Brain microvascular endothelial cell (primary cell): ENCODE results near the gene GPLD1.
"Not testable (repeated sequence)": the region's sequence is repeated elsewhere in the genome, so short reads cannot be mapped to it uniquely, and the experiment has no call there.

Experiments
- DNase-seq: peaks from one replicate; pipeline ENCODE4 v3.0.0-alpha.2; 2020
- H3K27ac ChIP-seq: fragments of 250-450 bp; sonication (Bioruptor Pico); 2 replicates; pipeline ENCODE4 v1.5.1; 2020; ENCODE audit warnings: mild to moderate bottlenecking, moderate library complexity
- H3K27me3 ChIP-seq: fragments of 250-450 bp; sonication (Bioruptor Pico); replicated peaks from 2 replicates; pipeline ENCODE4 v1.5.1; 2020; ENCODE audit warnings: mild to moderate bottlenecking
- H3K36me3 ChIP-seq: fragments of 250-450 bp; sonication (Bioruptor Pico); replicated peaks from 2 replicates; pipeline ENCODE4 v1.5.1; 2020; ENCODE audit warnings: mild to moderate bottlenecking
- H3K4me3 ChIP-seq: 2 replicates; pipeline ENCODE4 v1.5.1; 2011; ENCODE audit warnings: low read depth, mild to moderate bottlenecking, control low read depth, low read length, moderate library complexity
- in situ Hi-C: cut with HindIII; loops from 2 replicates; pipeline ENCODE4 v1.10.0; 2017; ENCODE audit warnings: low sequenced_read_pairs, low pct_ligation_motif_present
- TF ChIP-seq, protein P1 (sequence below): IDR thresholded peaks from 2 replicates; pipeline ENCODE4 v1.5.1; 2011; ENCODE audit warnings: low read depth, mild to moderate bottlenecking, moderate library complexity, low read length, control low read depth, inconsistent platforms; ENCODE audit errors: missing control alignments

Gene GPLD1

DNA sequence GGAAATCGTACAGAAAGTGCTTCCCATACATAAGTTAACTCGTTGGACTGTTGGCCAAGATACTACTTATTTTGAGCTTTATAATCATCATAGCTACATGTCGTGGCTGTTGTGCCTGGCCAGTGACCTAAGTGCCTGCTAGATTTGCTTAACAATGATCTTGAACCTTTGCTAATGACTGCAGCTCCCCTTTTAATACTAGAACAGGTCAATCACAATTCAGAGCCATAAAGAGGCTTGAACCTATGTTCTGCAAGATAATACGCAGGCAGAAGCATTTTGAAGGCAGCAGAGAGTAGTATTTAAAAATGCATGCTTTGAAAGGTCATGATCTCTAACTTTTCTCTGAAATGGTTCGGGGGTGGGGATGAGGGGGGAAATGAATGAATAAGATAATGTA lies 84.1 kb downstream of the GPLD1 start:
- peaks cover 22% of the 10 kb centered on the region for H3K36me3 ChIP-seq
- no peak for DNase-seq
- H3K27me3 ChIP-seq: no peaks in the 10 kb centered on the region
- in situ Hi-C loops: no loop called here
- no peak overlapping the region for H3K27ac ChIP-seq
- TF ChIP-seq, protein P1, sequence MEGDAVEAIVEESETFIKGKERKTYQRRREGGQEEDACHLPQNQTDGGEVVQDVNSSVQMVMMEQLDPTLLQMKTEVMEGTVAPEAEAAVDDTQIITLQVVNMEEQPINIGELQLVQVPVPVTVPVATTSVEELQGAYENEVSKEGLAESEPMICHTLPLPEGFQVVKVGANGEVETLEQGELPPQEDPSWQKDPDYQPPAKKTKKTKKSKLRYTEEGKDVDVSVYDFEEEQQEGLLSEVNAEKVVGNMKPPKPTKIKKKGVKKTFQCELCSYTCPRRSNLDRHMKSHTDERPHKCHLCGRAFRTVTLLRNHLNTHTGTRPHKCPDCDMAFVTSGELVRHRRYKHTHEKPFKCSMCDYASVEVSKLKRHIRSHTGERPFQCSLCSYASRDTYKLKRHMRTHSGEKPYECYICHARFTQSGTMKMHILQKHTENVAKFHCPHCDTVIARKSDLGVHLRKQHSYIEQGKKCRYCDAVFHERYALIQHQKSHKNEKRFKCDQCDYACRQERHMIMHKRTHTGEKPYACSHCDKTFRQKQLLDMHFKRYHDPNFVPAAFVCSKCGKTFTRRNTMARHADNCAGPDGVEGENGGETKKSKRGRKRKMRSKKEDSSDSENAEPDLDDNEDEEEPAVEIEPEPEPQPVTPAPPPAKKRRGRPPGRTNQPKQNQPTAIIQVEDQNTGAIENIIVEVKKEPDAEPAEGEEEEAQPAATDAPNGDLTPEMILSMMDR: no peak
- no peak overlapping the region for H3K4me3 ChIP-seq

DNA sequence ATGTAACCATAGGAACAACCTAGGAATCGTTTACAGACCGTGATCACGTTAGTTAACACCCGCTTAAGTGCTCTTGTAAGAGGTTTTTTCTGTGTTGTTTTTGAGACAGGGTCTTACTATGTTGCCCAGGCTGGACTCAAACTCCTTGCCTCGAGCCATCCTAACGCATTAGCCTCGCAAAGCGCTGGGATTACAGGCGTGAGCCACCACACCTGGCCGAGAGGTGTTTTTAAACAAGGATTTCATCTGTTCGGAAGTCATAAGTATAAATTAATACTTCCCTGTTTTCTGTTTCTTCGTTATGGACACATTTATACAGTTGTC lies 85.9 kb downstream of the GPLD1 start:
- no peak overlapping the region for H3K27ac ChIP-seq
- in situ Hi-C loops: no loop called here
- DNase-seq: no peak
- H3K4me3 ChIP-seq: peak overlapping the region; percentile 98
- H3K27me3 ChIP-seq: no peaks in the 10 kb centered on the region
- TF ChIP-seq, protein P1: no peak
- peaks cover 19% of the 10 kb centered on the region for H3K36me3 ChIP-seq

DNA sequence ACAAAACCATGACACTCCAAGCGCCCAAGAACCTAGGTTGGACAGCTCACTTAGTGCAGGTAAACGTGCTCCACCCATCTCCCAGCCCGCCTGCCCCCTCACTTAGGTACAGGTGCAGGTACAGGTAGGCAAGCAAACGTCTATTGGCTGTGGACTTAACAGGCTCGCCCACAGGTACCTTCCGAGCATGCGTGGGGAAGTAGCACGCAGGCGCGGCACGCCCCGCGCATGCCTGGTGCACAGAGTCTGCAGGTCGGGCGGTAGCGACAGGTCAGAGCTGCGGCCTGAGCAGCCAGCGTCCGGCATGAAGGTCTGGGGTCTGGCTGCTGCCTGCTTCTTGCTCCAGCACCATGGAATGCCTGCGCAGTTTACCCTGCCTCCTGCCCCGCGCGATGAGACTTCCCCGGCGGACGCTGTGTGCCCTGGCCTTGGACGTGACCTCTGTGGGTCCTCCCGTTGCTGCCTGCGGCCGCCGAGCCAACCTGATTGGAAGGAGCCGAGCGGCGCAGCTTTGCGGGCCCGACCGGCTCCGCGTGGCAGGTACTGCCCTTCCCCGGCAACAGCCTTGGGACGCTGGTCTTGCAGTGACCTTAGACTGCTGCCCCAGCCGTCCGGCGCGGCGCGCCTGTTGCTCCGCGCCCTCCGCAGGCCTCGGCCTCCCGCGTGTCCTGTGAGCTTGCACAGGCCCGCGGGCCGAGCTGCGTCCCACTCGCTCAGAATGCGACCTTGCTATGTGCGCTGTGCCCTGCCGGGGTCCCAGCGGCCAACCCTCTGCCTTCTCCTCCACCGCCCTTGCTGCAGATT lies 86.5 kb downstream of the GPLD1 start, which contains the start of gene MRS2:
TSS of gene MRS2 (plus strand) at position 240 of the 804 bp plus-strand sequence. CDS start at position 351, 111 bp downstream.
- H3K4me3 ChIP-seq: peak within 1 kb of the TSS; percentile 98
- peaks cover 16% of the 10 kb centered on the region for H3K36me3 ChIP-seq
- in situ Hi-C loops: no loop called here
- DNase-seq: peak; percentile 60
- no peaks in the 10 kb centered on the region for H3K27me3 ChIP-seq
- TF ChIP-seq, protein P1: no peak
- H3K27ac ChIP-seq: peak within 1 kb of the TSS; percentile 9

DNA sequence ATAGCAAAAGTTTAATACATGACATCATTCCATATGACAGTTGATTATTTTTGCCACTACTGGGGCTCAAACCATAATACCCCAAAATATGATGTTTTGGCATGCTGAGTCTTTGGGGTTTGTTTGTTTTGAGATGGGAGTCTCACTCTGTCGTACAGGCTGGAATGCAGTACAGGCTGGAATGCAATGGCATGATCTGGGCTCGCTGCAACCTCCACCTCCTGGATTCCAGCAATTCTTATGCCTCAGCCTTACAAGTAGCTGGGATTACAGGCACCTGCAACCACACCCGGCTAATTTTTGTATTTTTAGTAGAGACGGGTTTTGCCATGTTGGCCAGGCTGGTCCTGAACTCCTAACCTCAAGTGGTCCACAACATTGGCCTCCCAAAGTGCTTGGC lies 87.9 kb downstream of the GPLD1 start:
- Histone ChIP-seq H3K4me3 (no peak overlapping the region), H3K27ac (no peak overlapping the region), H3K36me3 (peaks cover 9% of the 10 kb centered on the region), H3K27me3 (no peaks in the 10 kb centered on the region)
- in situ Hi-C loops: no loop called here
- TF ChIP-seq, protein P1: no peak
- no peak for DNase-seq

DNA sequence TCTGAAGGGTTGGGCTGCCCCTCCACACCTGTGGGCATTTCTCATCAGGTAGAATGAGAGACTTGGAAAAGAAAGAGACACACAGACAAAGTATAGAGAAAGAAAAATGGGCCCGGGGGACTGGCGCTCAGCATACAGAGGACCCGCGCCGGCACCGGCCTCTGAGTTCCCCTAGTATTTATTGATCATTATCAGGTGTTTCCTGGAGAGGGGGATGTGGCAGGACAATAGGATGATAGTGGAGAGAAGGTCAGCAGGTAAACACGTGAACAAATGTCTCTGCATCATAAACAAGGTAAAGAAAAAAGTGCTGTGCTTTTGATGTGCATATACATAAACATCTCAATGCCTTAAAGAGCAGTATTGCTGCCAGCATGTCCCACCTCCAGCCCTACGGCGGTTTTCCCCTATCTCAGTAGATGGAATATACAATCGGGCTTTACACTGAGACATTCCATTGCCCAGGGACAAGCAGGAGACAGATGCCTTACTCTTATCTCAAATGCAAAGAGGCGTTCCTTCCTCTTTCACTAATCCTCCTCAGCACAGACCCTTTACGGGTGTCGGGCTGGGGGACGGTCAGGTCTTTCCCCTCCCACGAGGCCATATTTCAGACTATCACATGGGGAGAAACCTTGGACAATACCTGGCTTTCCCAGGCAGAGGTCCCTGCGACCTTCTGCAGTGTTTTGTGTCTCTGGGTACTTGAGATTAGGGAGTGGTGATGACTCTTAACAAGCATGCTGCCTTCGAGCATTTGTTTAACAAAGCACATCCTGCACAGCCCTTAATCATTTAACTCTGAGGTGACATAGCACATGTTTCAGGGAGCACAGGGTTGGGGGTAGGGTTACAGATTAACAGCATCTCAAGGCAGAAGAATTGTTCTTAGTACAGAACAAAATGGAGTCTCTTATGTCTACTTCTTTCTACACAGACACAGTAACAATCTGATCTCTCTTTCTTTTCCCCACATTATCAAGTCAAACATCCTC lies 89.0 kb downstream of the GPLD1 start:
- H3K27ac ChIP-seq, H3K36me3 ChIP-seq, H3K4me3 ChIP-seq, in situ Hi-C loops, H3K27me3 ChIP-seq, DNase-seq: not testable (repeated sequence)

DNA sequence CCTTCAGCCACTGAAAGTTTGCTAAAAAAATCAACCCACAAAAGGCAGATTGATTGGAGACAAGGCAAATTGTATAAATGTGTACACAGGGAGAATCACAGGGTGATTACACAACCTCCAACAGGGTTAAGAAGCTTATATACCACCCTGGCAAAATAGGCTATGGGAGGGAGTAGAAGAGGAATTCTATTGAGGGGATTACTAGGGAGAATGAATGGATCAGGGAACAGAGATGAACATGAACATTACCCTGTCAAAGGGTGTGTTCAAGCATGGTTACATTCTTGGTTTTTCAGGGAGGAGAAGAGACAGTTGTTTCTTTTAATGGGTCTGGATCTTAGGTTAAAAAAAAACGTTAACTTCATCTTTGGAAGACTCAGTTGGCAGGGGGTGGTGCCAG lies 91.7 kb downstream of the GPLD1 start:
- TF ChIP-seq, protein P1: no peak
- Histone ChIP-seq H3K27ac (no peak overlapping the region), H3K4me3 (no peak overlapping the region), H3K27me3 (no peaks in the 10 kb centered on the region), H3K36me3 (no peaks in the 10 kb centered on the region)
- in situ Hi-C loops: no loop called here
- DNase-seq: no peak
